ENCODE measurements around the gene VANGL1. TPM values are rescaled to one million over a fixed set of nuclear protein-coding genes. Genes with fewer than 3 reads are reported as not detected.

The VANGL1 gene
- total RNA-seq (15.3 TPM), polyA plus RNA-seq (8.4 TPM)

GRCh38 chr1:115641762-115642167, at the start of gene VANGL1:
Gene VANGL1 (plus strand): TSS chr1:115641970. CDS start chr1:115651414, 9,444 bp downstream.
- peak within 1 kb of the TSS; percentile 24 for H3K27ac ChIP-seq (ENCODE audit: low read depth)
- DNase-seq (ENCODE audit: extremely low spot score), result no peak
- 1% methylated on average over 61 of the region's 61 CpGs for WGBS

GRCh38 chr1:115592264-115592663, 49.5 kb upstream of the VANGL1 start:
- 99% methylated on average over 1 of the region's 1 CpG for WGBS
- H3K4me1 ChIP-seq (ENCODE audit: insufficient read depth), result no peaks in the 10 kb centered on the region
- no peak overlapping the region for H3K4me3 ChIP-seq (ENCODE audit: low read depth, low read length)
- no peak for DNase-seq (ENCODE audit: extremely low spot score)
- no peak overlapping the region for H3K27ac ChIP-seq (ENCODE audit: low read depth)
- H3K36me3 ChIP-seq (ENCODE audit: insufficient read depth), result no peaks in the 10 kb centered on the region

More at GRCh38 chr1:115641762-115642167, at the start of gene VANGL1:
- Histone ChIP-seq H3K4me3 (ENCODE audit: low read depth, low read length) (peak within 1 kb of the TSS; percentile 90), H3K36me3 (ENCODE audit: insufficient read depth) (no peaks in the 10 kb centered on the region), H3K4me1 (ENCODE audit: insufficient read depth) (no peaks in the 10 kb centered on the region)

- 85% methylated on average over 4 of the region's 4 CpGs for WGBS
These were observed 48.2 kb upstream of the VANGL1 start for GRCh38 chr1:115593365-115594259.

GRCh38 chr1:115594600-115594999, 47.2 kb upstream of the VANGL1 start:
- Histone ChIP-seq H3K36me3 (ENCODE audit: insufficient read depth) (no peaks in the 10 kb centered on the region), H3K4me1 (ENCODE audit: insufficient read depth) (no peaks in the 10 kb centered on the region), H3K4me3 (ENCODE audit: low read depth, low read length) (no peak overlapping the region), H3K27ac (ENCODE audit: low read depth) (no peak overlapping the region)
- DNase-seq (ENCODE audit: extremely low spot score), result no peak
- 84% methylated on average over 4 of the region's 4 CpGs for WGBS

More at GRCh38 chr1:115593365-115594259, 48.2 kb upstream of the VANGL1 start:
- Histone ChIP-seq H3K27ac (ENCODE audit: low read depth) (no peak overlapping the region), H3K4me1 (ENCODE audit: insufficient read depth) (no peaks in the 10 kb centered on the region), H3K36me3 (ENCODE audit: insufficient read depth) (no peaks in the 10 kb centered on the region), H3K4me3 (ENCODE audit: low read depth, low read length) (no peak overlapping the region)
- no peak for DNase-seq (ENCODE audit: extremely low spot score)

- no peak overlapping the region for H3K4me3 ChIP-seq (ENCODE audit: low read depth, low read length)
- DNase-seq (ENCODE audit: extremely low spot score), result peak; percentile 81
- WGBS, result 59% methylated on average over 12 of the region's 12 CpGs
- no peaks in the 10 kb centered on the region for H3K36me3 ChIP-seq (ENCODE audit: insufficient read depth)
- H3K27ac ChIP-seq (ENCODE audit: low read depth), result no peak overlapping the region
- H3K4me1 ChIP-seq (ENCODE audit: insufficient read depth), result no peaks in the 10 kb centered on the region
These were observed 46.3 kb upstream of the VANGL1 start for GRCh38 chr1:115595279-115596079.

GRCh38 chr1:115596080-115596780, 45.5 kb upstream of the VANGL1 start:
- WGBS, result 34% methylated on average over 7 of the region's 7 CpGs
- no peak overlapping the region for H3K27ac ChIP-seq (ENCODE audit: low read depth)
- no peaks in the 10 kb centered on the region for H3K4me1 ChIP-seq (ENCODE audit: insufficient read depth)
- no peaks in the 10 kb centered on the region for H3K36me3 ChIP-seq (ENCODE audit: insufficient read depth)
- H3K4me3 ChIP-seq (ENCODE audit: low read depth, low read length), result no peak overlapping the region
- no peak for DNase-seq (ENCODE audit: extremely low spot score)

- Histone ChIP-seq H3K4me3 (ENCODE audit: low read depth, low read length) (no peak overlapping the region), H3K36me3 (ENCODE audit: insufficient read depth) (no peaks in the 10 kb centered on the region), H3K27ac (ENCODE audit: low read depth) (no peak overlapping the region), H3K4me1 (ENCODE audit: insufficient read depth) (no peaks in the 10 kb centered on the region)
- DNase-seq (ENCODE audit: extremely low spot score), result no peak
- 91% methylated on average over 3 of the region's 3 CpGs for WGBS
These were observed 37.3 kb upstream of the VANGL1 start for GRCh38 chr1:115604508-115604907.

- H3K27ac ChIP-seq (ENCODE audit: low read depth), result no peak overlapping the region
- no peak for DNase-seq (ENCODE audit: extremely low spot score)
- no peak overlapping the region for H3K4me3 ChIP-seq (ENCODE audit: low read depth, low read length)
- no peaks in the 10 kb centered on the region for H3K36me3 ChIP-seq (ENCODE audit: insufficient read depth)
- H3K4me1 ChIP-seq (ENCODE audit: insufficient read depth), result no peaks in the 10 kb centered on the region
- 82% methylated on average over 5 of the region's 5 CpGs for WGBS
These were observed 35.5 kb upstream of the VANGL1 start for GRCh38 chr1:115606305-115606704.

GRCh38 chr1:115609021-115609420, 32.7 kb upstream of the VANGL1 start:
- no peak overlapping the region for H3K4me3 ChIP-seq (ENCODE audit: low read depth, low read length)

GRCh38 chr1:115613767-115614166, 28.0 kb upstream of the VANGL1 start:
- 83% methylated on average over 4 of the region's 4 CpGs for WGBS
- no peak overlapping the region for H3K4me3 ChIP-seq (ENCODE audit: low read depth, low read length)

More at GRCh38 chr1:115609021-115609420, 32.7 kb upstream of the VANGL1 start:
- no peaks in the 10 kb centered on the region for H3K4me1 ChIP-seq (ENCODE audit: insufficient read depth)
- no peak overlapping the region for H3K27ac ChIP-seq (ENCODE audit: low read depth)
- no peak for DNase-seq (ENCODE audit: extremely low spot score)
- no peaks in the 10 kb centered on the region for H3K36me3 ChIP-seq (ENCODE audit: insufficient read depth)
- 81% methylated on average over 1 of the region's 1 CpG for WGBS

GRCh38 chr1:115620453-115620852, 21.3 kb upstream of the VANGL1 start:
- H3K4me1 ChIP-seq (ENCODE audit: insufficient read depth), result no peaks in the 10 kb centered on the region
- DNase-seq (ENCODE audit: extremely low spot score), result no peak
- no peak overlapping the region for H3K27ac ChIP-seq (ENCODE audit: low read depth)
- H3K4me3 ChIP-seq (ENCODE audit: low read depth, low read length), result no peak overlapping the region
- no peaks in the 10 kb centered on the region for H3K36me3 ChIP-seq (ENCODE audit: insufficient read depth)

More at GRCh38 chr1:115613767-115614166, 28.0 kb upstream of the VANGL1 start:
- DNase-seq (ENCODE audit: extremely low spot score), result no peak
- Histone ChIP-seq H3K4me1 (ENCODE audit: insufficient read depth) (no peaks in the 10 kb centered on the region), H3K27ac (ENCODE audit: low read depth) (no peak overlapping the region), H3K36me3 (ENCODE audit: insufficient read depth) (no peaks in the 10 kb centered on the region)

GRCh38 chr1:115620950-115621349, 20.8 kb upstream of the VANGL1 start:
- DNase-seq (ENCODE audit: extremely low spot score), result no peak
- Histone ChIP-seq H3K4me1 (ENCODE audit: insufficient read depth) (no peaks in the 10 kb centered on the region), H3K27ac (ENCODE audit: low read depth) (no peak overlapping the region), H3K36me3 (ENCODE audit: insufficient read depth) (no peaks in the 10 kb centered on the region), H3K4me3 (ENCODE audit: low read depth, low read length) (no peak overlapping the region)

GRCh38 chr1:115624859-115625258, 16.9 kb upstream of the VANGL1 start:
- H3K4me1 ChIP-seq (ENCODE audit: insufficient read depth), result no peaks in the 10 kb centered on the region
- H3K27ac ChIP-seq (ENCODE audit: low read depth), result no peak overlapping the region
- 79% methylated on average over 1 of the region's 1 CpG for WGBS
- DNase-seq (ENCODE audit: extremely low spot score), result no peak
- no peak overlapping the region for H3K4me3 ChIP-seq (ENCODE audit: low read depth, low read length)
- no peaks in the 10 kb centered on the region for H3K36me3 ChIP-seq (ENCODE audit: insufficient read depth)
